OCI-LY1 (cell line): ENCODE data around the gene PPP2R2C.

ENCODE experiments used
- H2AFZ ChIP-seq: fragments of 200-600 bp; sonication (generic), shearing (Covaris generic); 2 replicates; pipeline ENCODE4 v1.6.0; 2014; ENCODE audit warnings: antibody characterized with exemption, mild to moderate bottlenecking, low read length
- H3F3A ChIP-seq: fragments of 200-600 bp; sonication (generic), shearing (Covaris generic); 2 replicates; pipeline ENCODE4 v1.6.0; 2014; ENCODE audit warnings: mild to moderate bottlenecking, antibody characterized with exemption, low read length, moderate library complexity; ENCODE audit not compliant: insufficient read depth
- H3K27ac ChIP-seq: fragments of 200-600 bp; sonication (generic); 2 replicates; pipeline ENCODE4 v1.5.1; 2014; ENCODE audit warnings: low read length, mixed run types, mild to moderate bottlenecking, low read depth; ENCODE audit not compliant: poor library complexity, severe bottlenecking
- H3K27me3 ChIP-seq: fragments of 200-600 bp; sonication (generic); 2 replicates; pipeline ENCODE4 v1.6.0; 2014; ENCODE audit warnings: antibody characterized with exemption, mild to moderate bottlenecking, low read length, moderate library complexity; ENCODE audit not compliant: insufficient read depth
- H3K36me3 ChIP-seq: fragments of 200-600 bp; sonication (generic); 2 replicates; pipeline ENCODE4 v1.6.1; 2014; ENCODE audit warnings: mild to moderate bottlenecking, antibody characterized with exemption, low read length, moderate library complexity, mixed read lengths; ENCODE audit not compliant: insufficient read depth
- H3K4me1 ChIP-seq: fragments of 200-600 bp; sonication (generic); 2 replicates; pipeline ENCODE4 v1.5.1; 2014; ENCODE audit warnings: mild to moderate bottlenecking, low read length, moderate library complexity; ENCODE audit not compliant: insufficient read depth, severe bottlenecking
- H3K4me2 ChIP-seq: fragments of 200-600 bp; sonication (generic), shearing (Covaris generic); 2 replicates; pipeline ENCODE4 v1.6.1; 2014; ENCODE audit warnings: low read length
- H3K4me3 ChIP-seq: fragments of 200-600 bp; sonication (generic); 2 replicates; pipeline ENCODE4 v1.5.1; 2014; ENCODE audit warnings: low read length, low read depth, mild to moderate bottlenecking, mixed read lengths; ENCODE audit not compliant: poor library complexity, severe bottlenecking
- H3K79me2 ChIP-seq: fragments of 200-600 bp; shearing (Covaris generic); 2 replicates; pipeline ENCODE4 v1.6.1; 2016; ENCODE audit warnings: mixed run types, low read length, mixed read lengths; ENCODE audit not compliant: insufficient read depth
- H3K9ac ChIP-seq: fragments of 200-600 bp; sonication (generic), shearing (Covaris generic); 2 replicates; pipeline ENCODE4 v1.6.1; 2014; ENCODE audit warnings: mild to moderate bottlenecking, low read length, mixed read lengths
- H3K9me2 ChIP-seq: fragments of 200-600 bp; sonication (generic), shearing (Covaris generic); 2 replicates; pipeline ENCODE4 v1.6.1; 2014; ENCODE audit warnings: low read depth, mild to moderate bottlenecking, low read length, mixed read lengths
- H3K9me3 ChIP-seq: fragments of 200-600 bp; shearing (Covaris generic); 2 replicates; pipeline ENCODE4 v1.6.1; 2014; ENCODE audit warnings: low read length, mixed read lengths
- H4K20me1 ChIP-seq: fragments of 200-600 bp; sonication (generic), shearing (Covaris generic); 2 replicates; pipeline ENCODE4 v1.6.0; 2016; ENCODE audit warnings: mild to moderate bottlenecking, low read length; ENCODE audit not compliant: insufficient read depth
- CTCF ChIP-seq: fragments of 200-600 bp; sonication (generic), shearing (Covaris generic); IDR thresholded peaks from 2 replicates; pipeline ENCODE4 v1.5.1; 2017; ENCODE audit warnings: mild to moderate bottlenecking, antibody characterized with exemption, low read length, moderate library complexity, mixed read lengths
- EZH2 ChIP-seq: fragments of 200-600 bp; sonication (generic), shearing (Covaris generic); IDR thresholded peaks from 2 replicates; pipeline ENCODE4 v1.8.0; 2017; ENCODE audit warnings: borderline replicate concordance, mixed run types, mild to moderate bottlenecking, antibody characterized with exemption, low read length, moderate library complexity, mixed read lengths

The PPP2R2C gene

GRCh38 chr4:6288871-6289270 is 183.5 kb downstream of the PPP2R2C start:
- no peak overlapping the region for H3K9ac ChIP-seq
- no peaks in the 10 kb centered on the region for H3K9me2 ChIP-seq
- H3F3A ChIP-seq = no peaks in the 10 kb centered on the region
- H2AFZ ChIP-seq = no peak overlapping the region
- TF ChIP-seq CTCF = no peak
- TF ChIP-seq EZH2 = no peak
- no peaks in the 10 kb centered on the region for H3K27me3 ChIP-seq
- no peaks in the 10 kb centered on the region for H4K20me1 ChIP-seq
- H3K79me2 ChIP-seq = no peaks in the 10 kb centered on the region
- H3K4me3 ChIP-seq = no peak overlapping the region
- H3K9me3 ChIP-seq = no peaks in the 10 kb centered on the region
- no peak overlapping the region for H3K27ac ChIP-seq
- H3K36me3 ChIP-seq = no peaks in the 10 kb centered on the region
- no peaks in the 10 kb centered on the region for H3K4me1 ChIP-seq
- H3K4me2 ChIP-seq = no peak overlapping the region

GRCh38 chr4:6288342-6288741 is 184.1 kb downstream of the PPP2R2C start:
- H3K27ac ChIP-seq = no peak overlapping the region
- H3K9me3 ChIP-seq = no peaks in the 10 kb centered on the region
- no peaks in the 10 kb centered on the region for H3K9me2 ChIP-seq
- H3K4me3 ChIP-seq = no peak overlapping the region
- H2AFZ ChIP-seq = no peak overlapping the region
- no peaks in the 10 kb centered on the region for H4K20me1 ChIP-seq
- H3K9ac ChIP-seq = no peak overlapping the region
- H3K36me3 ChIP-seq = no peaks in the 10 kb centered on the region
- H3K4me1 ChIP-seq = no peaks in the 10 kb centered on the region
- TF ChIP-seq EZH2 (no peak), CTCF (no peak)
- H3K79me2 ChIP-seq = no peaks in the 10 kb centered on the region
- H3K27me3 ChIP-seq = no peaks in the 10 kb centered on the region
- H3K4me2 ChIP-seq = no peak overlapping the region
- no peaks in the 10 kb centered on the region for H3F3A ChIP-seq

- H3K79me2 ChIP-seq = no peaks in the 10 kb centered on the region
- H3K4me2 ChIP-seq = no peak overlapping the region
- no peak overlapping the region for H3K4me3 ChIP-seq
- no peaks in the 10 kb centered on the region for H4K20me1 ChIP-seq
- H3K36me3 ChIP-seq = no peaks in the 10 kb centered on the region
- H3F3A ChIP-seq = no peaks in the 10 kb centered on the region
- no peak overlapping the region for H3K9ac ChIP-seq
- H3K9me2 ChIP-seq = no peaks in the 10 kb centered on the region
- H3K4me1 ChIP-seq = no peaks in the 10 kb centered on the region
- TF ChIP-seq CTCF = no peak
- H2AFZ ChIP-seq = no peak overlapping the region
- H3K9me3 ChIP-seq = no peaks in the 10 kb centered on the region
- H3K27me3 ChIP-seq = no peaks in the 10 kb centered on the region
- H3K27ac ChIP-seq = no peak overlapping the region
Observed at GRCh38 chr4:6287017-6287788, 185.2 kb downstream of the PPP2R2C start.
